ENCODE measurements around the gene CCDC24.

DNA sequence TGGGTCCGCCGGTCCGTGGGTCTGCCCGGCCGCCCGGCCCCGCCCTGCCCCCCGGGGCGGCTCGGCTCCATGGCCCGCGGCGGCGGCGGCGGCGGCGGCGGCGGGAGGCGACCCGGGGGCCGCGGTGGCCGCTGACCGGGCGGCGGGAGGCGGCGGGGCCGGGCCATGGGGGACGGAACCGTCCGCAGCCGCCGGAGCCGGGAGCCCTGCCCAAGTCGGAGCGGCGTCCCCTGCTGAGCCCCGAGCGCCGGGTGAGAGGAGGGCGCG, 12.2 kb upstream of the CCDC24 start:
- TF ChIP-seq, protein P1, sequence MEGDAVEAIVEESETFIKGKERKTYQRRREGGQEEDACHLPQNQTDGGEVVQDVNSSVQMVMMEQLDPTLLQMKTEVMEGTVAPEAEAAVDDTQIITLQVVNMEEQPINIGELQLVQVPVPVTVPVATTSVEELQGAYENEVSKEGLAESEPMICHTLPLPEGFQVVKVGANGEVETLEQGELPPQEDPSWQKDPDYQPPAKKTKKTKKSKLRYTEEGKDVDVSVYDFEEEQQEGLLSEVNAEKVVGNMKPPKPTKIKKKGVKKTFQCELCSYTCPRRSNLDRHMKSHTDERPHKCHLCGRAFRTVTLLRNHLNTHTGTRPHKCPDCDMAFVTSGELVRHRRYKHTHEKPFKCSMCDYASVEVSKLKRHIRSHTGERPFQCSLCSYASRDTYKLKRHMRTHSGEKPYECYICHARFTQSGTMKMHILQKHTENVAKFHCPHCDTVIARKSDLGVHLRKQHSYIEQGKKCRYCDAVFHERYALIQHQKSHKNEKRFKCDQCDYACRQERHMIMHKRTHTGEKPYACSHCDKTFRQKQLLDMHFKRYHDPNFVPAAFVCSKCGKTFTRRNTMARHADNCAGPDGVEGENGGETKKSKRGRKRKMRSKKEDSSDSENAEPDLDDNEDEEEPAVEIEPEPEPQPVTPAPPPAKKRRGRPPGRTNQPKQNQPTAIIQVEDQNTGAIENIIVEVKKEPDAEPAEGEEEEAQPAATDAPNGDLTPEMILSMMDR (IDR thresholded peaks at IDR 0.05) = no peak
- TF ChIP-seq POLR2AphosphoS5 (IDR thresholded peaks at IDR 0.05; ENCODE audit: low read depth, low read length) = no peak
- no peak for TF ChIP-seq TCF7L2 (IDR thresholded peaks at IDR 0.05; ENCODE audit: low read depth, low read length)
- TF ChIP-seq SIN3A (IDR thresholded peaks at IDR 0.05; ENCODE audit: borderline replicate concordance, insufficient read depth, low read depth, low read length) = no peak

Data from Panc1 (cell line).